CD14-positive monocyte (primary cell): ENCODE results near the gene TNRC6A. TPM values are rescaled to one million over a fixed set of nuclear protein-coding genes. Genes with fewer than 3 reads are reported as not detected.
"Not testable (repeated sequence)": the region's sequence is repeated elsewhere in the genome, so short reads cannot be mapped to it uniquely, and the experiment has no call there.

Source experiments
- DNase-seq, 3 donors: peaks; one replicate each; pipeline ENCODE4 v3.0.0-alpha.2; 2011 to 2022
- H2AFZ ChIP-seq: 2 replicates; pipeline ENCODE4 v1.6.0; 2012; ENCODE audit warnings: mild to moderate bottlenecking, low read depth, low read length, inconsistent platforms; ENCODE audit not compliant: insufficient read depth, poor library complexity, severe bottlenecking
- H3K27ac ChIP-seq, 2 donors: 1 replicate in 1 of 2; 2 replicates in 1 of 2; pipeline ENCODE4 v1.5.1; 2012 to 2013; ENCODE audit warnings: low read length in 2 of 2, control low read depth in 1 of 2, inconsistent platforms in 1 of 2, low read depth in 1 of 2, mild to moderate bottlenecking in 1 of 2
- H3K27me3 ChIP-seq, 2 donors: one replicate each; pipeline versions ENCODE4 v1.6.0 to v1.6.1; 2011 to 2013; ENCODE audit warnings: low read length in 2 of 2; ENCODE audit not compliant: control insufficient read depth in 2 of 2, insufficient read depth in 2 of 2
- H3K36me3 ChIP-seq, 2 donors: replicated peaks in 1 of 2; 1 replicate in 1 of 2; 2 replicates in 1 of 2; pipeline versions ENCODE4 v1.5.1 to v1.6.1; 2012 to 2013; ENCODE audit warnings: low read length in 2 of 2, control low read depth in 1 of 2, inconsistent platforms in 1 of 2, mild to moderate bottlenecking in 1 of 2; ENCODE audit not compliant: insufficient read depth in 2 of 2, control insufficient read depth in 1 of 2
- H3K4me1 ChIP-seq, 2 donors: 1 replicate in 1 of 2; 2 replicates in 1 of 2; pipeline versions ENCODE4 v1.5.1 to v1.6.1; 2012 to 2013; ENCODE audit warnings: low read length in 2 of 2, control low read depth in 1 of 2, inconsistent platforms in 1 of 2, mild to moderate bottlenecking in 1 of 2, moderate library complexity in 1 of 2; ENCODE audit not compliant: insufficient read depth in 2 of 2, control insufficient read depth in 1 of 2
- H3K4me2 ChIP-seq: replicated peaks from 2 replicates; pipeline ENCODE3; 2012; ENCODE audit warnings: low read length, moderate library complexity, mild to moderate bottlenecking; ENCODE audit not compliant: poor library complexity, severe bottlenecking; ENCODE audit errors: extremely low read depth
- H3K4me3 ChIP-seq, 3 experiments: fragments of 200-600 bp in 1 of 3; sonication (generic) in 1 of 3; replicated peaks in 1 of 3; 1 replicate in 2 of 3; 2 replicates in 1 of 3; pipeline ENCODE4 v1.5.1; 2011 to 2013; ENCODE audit warnings: low read length in 3 of 3, mild to moderate bottlenecking in 3 of 3, control low read depth in 2 of 3, low read depth in 2 of 3, inconsistent platforms in 1 of 3, moderate library complexity in 1 of 3
- H3K79me2 ChIP-seq: 2 replicates; pipeline ENCODE4 v1.6.0; 2012; ENCODE audit warnings: mild to moderate bottlenecking, control low read depth, inconsistent platforms, low read length, moderate library complexity; ENCODE audit not compliant: insufficient read depth
- H3K9ac ChIP-seq: 2 replicates; pipeline ENCODE4 v1.6.0; 2017; ENCODE audit warnings: low read length, mild to moderate bottlenecking; ENCODE audit not compliant: insufficient read depth, poor library complexity, severe bottlenecking
- H3K9me3 ChIP-seq, 2 donors: replicated peaks in 1 of 2; 1 replicate in 1 of 2; 2 replicates in 1 of 2; pipeline versions ENCODE4 v1.5.1 to v1.6.1; 2012 to 2013; ENCODE audit warnings: low read length in 2 of 2, control low read depth in 1 of 2; ENCODE audit not compliant: control insufficient read depth in 1 of 2, insufficient read depth in 1 of 2
- H4K20me1 ChIP-seq: 2 replicates; pipeline ENCODE4 v1.6.0; 2012; ENCODE audit warnings: mild to moderate bottlenecking, low read length, control low read depth, moderate library complexity; ENCODE audit not compliant: insufficient read depth
- H3K27ac Mint-ChIP-seq, 7 donors: one replicate each; pipeline ENCODE4 v1.8.0; 2020; ENCODE audit warnings: mild to moderate bottlenecking in 7 of 7, mixed read lengths in 7 of 7, moderate library complexity in 6 of 7, inconsistent platforms in 2 of 7
- H3K27me3 Mint-ChIP-seq, 3 donors: one replicate each; pipeline ENCODE4 v1.8.0; 2021 to 2022; ENCODE audit warnings: low read depth in 3 of 3, mild to moderate bottlenecking in 3 of 3, mixed read lengths in 3 of 3, moderate library complexity in 3 of 3, inconsistent platforms in 1 of 3
- H3K36me3 Mint-ChIP-seq, 2 donors: one replicate each; pipeline ENCODE4 v1.8.0; 2020; ENCODE audit warnings: mixed read lengths in 2 of 2, inconsistent platforms in 1 of 2, mild to moderate bottlenecking in 1 of 2
- H3K4me1 Mint-ChIP-seq: one replicate; pipeline ENCODE4 v1.8.0; 2020; ENCODE audit warnings: mild to moderate bottlenecking, mixed read lengths
- H3K4me3 Mint-ChIP-seq, 2 donors: one replicate each; pipeline ENCODE4 v1.8.0; 2020; ENCODE audit warnings: mild to moderate bottlenecking in 2 of 2, mixed read lengths in 2 of 2, moderate library complexity in 1 of 2
- H3K9me3 Mint-ChIP-seq, 7 donors: one replicate each; pipeline ENCODE4 v1.8.0; 2020 to 2022; ENCODE audit warnings: mixed read lengths in 7 of 7, mild to moderate bottlenecking in 6 of 7, moderate library complexity in 6 of 7, inconsistent platforms in 2 of 7
- WGBS: methylation state at CpG from one replicate; pipeline ENCODE4 v1.1.5; 2013; ENCODE audit warnings: missing lambda C conversion rate; ENCODE audit not compliant: insufficient coverage; 5-methylcytosine and 5-hydroxymethylcytosine counted together
- intact Hi-C, 2 donors: fragments of 100-400 bp; cut with micrococcal nuclease; formaldehyde crosslinking; loops; one replicate each; pipeline versions ENCODE4 v1.15.0 to v1.15.1; 2023
- polyA plus RNA-seq, 3 donors: library from polyadenylated mRNA; depleted of rRNA in 1 of 3; unstranded in 2 of 3; stranded (reverse) in 1 of 3; fragments of 300-500 nt in 2 of 3; fragments of >200 nt in 1 of 3; fragmentation: Illumina TruSeq in 2 of 3; gene quantifications; 1 replicate in 2 of 3; 2 replicates in 1 of 3; pipeline ENCODE4 v1.2.3, GENCODE V29; 2012 to 2021
- TF ChIP-seq, protein P1 (sequence below): fragments of 200-600 bp; IDR thresholded peaks from one replicate; pipeline ENCODE4 v1.8.0; 2022; ENCODE audit warnings: antibody characterized with exemption, mild to moderate bottlenecking

The TNRC6A gene
- polyA plus RNA-seq, 3 donors, result 3.3 to 36.1 (median 4.0) TPM

DNA sequence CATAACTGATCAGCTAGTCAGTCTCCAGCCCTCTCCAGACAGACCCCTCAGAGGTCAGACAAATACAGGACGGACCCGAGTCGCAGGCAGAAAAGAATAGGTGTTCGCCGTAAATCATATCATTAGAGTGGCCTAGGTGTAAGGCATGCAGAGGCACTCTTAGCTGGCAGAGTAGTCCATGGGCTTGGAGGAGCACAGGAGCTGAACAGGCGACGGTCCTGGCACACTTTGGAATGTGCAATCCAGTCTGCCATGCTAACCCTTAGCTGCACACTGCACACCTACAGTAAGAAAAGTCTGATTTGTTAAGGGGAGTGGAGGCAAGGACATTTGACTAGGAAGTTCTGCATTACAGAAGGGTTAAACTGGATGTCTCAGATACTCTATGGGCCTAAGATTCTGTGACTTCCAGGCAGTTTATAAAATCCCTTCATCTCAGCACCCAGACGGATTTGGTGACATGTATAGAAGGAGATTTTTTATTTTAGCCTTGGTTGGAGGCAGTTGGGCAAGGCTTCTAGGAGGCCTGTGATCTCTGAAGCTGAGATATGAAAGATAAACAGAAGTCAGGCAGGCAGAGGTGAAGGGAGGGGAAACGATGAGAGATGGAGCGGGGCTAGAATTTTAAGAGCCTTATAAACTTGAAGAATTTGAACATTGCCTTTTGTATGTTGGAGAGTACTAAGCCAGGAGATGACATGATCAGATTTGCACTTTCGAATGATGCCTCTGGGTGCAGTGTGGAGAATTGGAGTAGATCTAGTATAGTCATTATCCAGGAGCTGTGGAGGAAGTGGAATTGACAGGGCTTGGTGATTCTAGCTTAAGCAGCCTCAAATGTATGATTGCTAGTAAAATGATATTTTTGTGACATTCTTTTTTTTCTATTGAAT lies 81.7 kb downstream of the TNRC6A start:
- Histone ChIP-seq H3K4me3 (no peak overlapping the region), H3K9ac (no peak overlapping the region), H3K4me2 (no peak overlapping the region), H3K4me1 (no peaks in the 10 kb centered on the region), H3K9me3 (no peaks in the 10 kb centered on the region), H3K79me2 (no peaks in the 10 kb centered on the region), H3K27me3 (no peaks in the 10 kb centered on the region), H2AFZ (no peak overlapping the region), H3K27ac (no peak overlapping the region), H4K20me1 (peaks cover 4% of the 10 kb centered on the region), H3K36me3 (peaks cover 97 to 100% of the 10 kb centered on the region in 2 donors)
- no peaks in the 10 kb centered on the region for H3K4me1 Mint-ChIP-seq
- no peaks in the 10 kb centered on the region for H3K9me3 Mint-ChIP-seq
- H3K27ac Mint-ChIP-seq, result no peak overlapping the region
- intact Hi-C loops, result no loop called here
- H3K36me3 Mint-ChIP-seq, result peaks cover 88 to 97% of the 10 kb centered on the region in 2 donors
- no peak overlapping the region for H3K4me3 Mint-ChIP-seq
- TF ChIP-seq, protein P1, sequence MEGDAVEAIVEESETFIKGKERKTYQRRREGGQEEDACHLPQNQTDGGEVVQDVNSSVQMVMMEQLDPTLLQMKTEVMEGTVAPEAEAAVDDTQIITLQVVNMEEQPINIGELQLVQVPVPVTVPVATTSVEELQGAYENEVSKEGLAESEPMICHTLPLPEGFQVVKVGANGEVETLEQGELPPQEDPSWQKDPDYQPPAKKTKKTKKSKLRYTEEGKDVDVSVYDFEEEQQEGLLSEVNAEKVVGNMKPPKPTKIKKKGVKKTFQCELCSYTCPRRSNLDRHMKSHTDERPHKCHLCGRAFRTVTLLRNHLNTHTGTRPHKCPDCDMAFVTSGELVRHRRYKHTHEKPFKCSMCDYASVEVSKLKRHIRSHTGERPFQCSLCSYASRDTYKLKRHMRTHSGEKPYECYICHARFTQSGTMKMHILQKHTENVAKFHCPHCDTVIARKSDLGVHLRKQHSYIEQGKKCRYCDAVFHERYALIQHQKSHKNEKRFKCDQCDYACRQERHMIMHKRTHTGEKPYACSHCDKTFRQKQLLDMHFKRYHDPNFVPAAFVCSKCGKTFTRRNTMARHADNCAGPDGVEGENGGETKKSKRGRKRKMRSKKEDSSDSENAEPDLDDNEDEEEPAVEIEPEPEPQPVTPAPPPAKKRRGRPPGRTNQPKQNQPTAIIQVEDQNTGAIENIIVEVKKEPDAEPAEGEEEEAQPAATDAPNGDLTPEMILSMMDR, result no peak
- DNase-seq, result no peak
- H3K27me3 Mint-ChIP-seq, result no peaks in the 10 kb centered on the region
- WGBS, result 98% methylated on average over 8 of the region's 11 CpGs

DNA sequence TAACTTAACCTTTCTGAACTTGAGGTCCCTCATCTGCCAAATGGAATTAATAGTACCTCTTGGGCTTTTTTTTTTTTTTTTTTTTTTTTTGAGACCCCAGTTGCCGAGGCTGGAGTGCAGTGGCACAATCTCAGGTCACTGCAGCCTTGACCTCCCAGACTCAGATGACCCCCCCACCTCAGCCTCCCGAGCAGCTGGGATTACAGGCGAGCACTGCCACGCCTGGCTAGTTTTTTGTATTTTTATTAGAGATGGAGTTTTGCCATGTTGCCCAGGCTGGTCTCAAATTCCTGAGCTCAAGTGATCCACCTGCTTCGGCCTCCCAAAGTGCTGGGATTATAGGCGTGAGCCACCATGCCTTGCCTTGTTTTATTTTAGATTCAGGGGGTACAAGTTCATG lies 83.4 kb downstream of the TNRC6A start:
- intact Hi-C loops, result not testable (repeated sequence)

More for the DNA sequence above, 83.4 kb downstream of the TNRC6A start:
- not testable (repeated sequence) for DNase-seq, H2AFZ ChIP-seq, H3K4me1 Mint-ChIP-seq, H3K9ac ChIP-seq, H3K79me2 ChIP-seq, H3K9me3 Mint-ChIP-seq, H3K27me3 Mint-ChIP-seq, H3K27ac ChIP-seq, H3K27ac Mint-ChIP-seq, H3K4me3 ChIP-seq, H3K4me2 ChIP-seq, H3K4me3 Mint-ChIP-seq, H4K20me1 ChIP-seq, H3K27me3 ChIP-seq, H3K9me3 ChIP-seq, H3K4me1 ChIP-seq
- H3K36me3 ChIP-seq, result peaks cover 97 to 100% of the 10 kb centered on the region in 2 donors
- WGBS, result 100% methylated on average over 2 of the region's 6 CpGs
- peaks cover 85 to 91% of the 10 kb centered on the region in 2 donors for H3K36me3 Mint-ChIP-seq
